Measurements from ENCODE around the gene MMP19.
A peak's percentile ranks its signal among the peaks of the same experiment; 100 is the strongest.
"Not testable (repeated sequence)": the region's sequence is repeated elsewhere in the genome, so short reads cannot be mapped to it uniquely, and the experiment has no call there.

MMP19 gene

GRCh38 chr12:55843431-55843830, 695 bp upstream of the MMP19 start:
- no peak for DNase-seq

DNA sequence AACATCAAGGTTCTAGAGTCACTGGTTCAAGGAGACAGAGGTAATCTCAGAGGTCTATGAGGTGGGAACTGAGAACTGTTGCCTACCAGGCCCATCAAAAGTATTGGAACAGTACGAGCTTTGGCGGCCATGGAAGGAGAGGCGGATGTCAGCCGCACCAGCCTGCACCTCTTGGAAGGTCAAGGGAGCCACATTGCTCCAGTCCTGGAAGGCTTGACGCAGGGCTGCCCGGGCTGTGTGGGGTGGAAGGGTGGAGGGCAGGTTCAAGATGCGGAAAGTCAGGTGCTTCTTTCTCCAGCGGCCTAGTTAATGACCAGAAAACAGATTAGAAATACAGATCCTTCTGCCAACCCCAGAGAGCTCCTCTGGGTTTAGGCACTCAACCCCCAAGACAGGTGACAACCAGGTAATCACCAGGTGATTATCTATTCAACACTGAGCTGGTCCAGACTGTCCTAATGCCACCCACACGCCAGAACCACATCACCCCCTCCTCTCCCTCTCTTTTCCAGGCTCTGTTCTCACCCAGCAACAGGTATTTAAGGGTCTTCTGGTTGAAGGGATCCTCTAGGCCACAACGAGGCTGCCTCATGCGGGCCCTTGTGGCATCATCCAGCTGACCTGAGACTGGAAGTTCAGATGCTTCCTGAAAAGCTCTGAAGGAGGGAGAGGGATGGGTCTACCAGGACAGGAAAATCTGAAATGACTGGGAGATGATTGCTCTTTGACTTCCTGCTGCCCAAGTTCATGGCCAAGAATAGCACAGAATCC, 2.0 kb downstream of the MMP19 start:
- DNase-seq = no peak

DNA sequence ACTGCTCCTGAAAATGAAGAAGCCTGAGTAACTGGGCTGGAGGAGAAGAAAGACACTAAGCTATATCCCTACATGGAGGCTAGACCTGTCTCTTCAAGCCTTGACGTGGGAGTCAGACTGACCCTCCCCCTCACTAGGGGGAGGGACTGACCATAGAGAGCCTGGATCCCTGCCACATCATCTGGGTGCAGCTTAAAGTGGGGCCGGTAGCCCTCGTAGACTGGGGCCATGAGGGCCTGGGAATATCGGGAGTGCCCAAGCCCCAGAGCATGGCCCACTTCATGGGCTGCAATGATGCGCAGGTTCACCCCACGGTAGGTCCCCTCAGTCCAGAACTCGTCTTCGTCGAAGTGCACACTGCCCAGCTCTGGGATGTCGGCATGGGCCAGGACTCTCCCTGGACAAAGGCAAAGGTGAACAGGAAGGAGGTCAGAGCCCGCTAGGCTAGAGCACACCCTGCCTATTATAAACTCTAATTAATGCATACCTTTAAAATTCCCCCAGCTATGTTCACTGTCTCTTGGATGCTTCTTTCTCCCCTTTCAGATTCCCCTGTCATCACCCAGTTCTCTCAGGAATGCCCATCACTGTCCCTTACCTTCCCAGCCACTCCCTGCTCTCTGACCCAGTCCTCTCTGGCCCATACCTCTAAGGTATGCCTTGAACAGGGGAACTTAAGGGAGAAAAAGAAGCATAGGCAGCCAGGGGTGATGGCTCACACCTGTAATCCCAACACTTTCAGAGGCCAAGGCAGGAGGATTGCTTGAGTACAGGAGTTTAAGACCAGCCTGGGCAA, 3.2 kb downstream of the MMP19 start:
- DNase-seq = no peak

DNA sequence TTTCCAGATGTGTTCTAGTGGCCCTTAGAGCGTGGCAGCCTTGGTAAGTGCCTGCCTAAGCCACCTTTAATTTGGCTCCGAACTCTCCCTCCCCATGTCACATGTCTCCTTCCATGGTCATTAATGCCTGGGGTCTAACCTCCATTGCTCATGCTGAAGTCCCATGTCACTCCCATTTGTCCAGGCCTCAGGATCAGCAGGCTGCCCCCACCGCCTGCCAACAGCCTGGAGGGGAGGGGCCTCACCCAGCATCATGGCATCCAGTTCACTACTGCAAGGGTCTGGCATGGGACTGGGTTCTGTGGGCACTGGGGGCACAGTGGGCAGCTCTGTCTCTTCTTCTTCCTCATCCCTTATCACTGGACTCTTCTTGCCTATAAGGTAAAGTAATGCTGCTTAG, 4.4 kb downstream of the MMP19 start:
- DNase-seq = no peak

DNA sequence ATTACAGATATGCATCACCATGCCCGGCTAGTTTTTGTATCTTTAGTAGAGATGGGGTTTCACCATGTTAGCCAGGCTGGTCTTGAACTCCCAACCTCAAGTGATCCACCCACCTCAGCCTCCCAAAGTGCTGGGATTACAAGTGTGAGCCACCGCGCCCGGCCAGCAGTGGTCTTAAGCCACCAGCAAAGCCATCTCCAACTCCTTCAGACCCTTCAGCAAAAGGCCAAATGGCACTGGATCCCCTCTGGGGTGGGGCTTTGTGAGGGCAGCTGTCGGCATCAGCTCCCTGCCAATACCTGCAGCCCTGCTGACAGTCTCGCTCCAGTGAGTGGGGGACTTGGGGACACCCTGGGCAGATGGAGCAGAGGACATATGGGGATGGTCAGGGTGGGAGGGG, 8.3 kb downstream of the MMP19 start:
- DNase-seq = not testable (repeated sequence)

GRCh38 chr12:55833056-55833455, 9.7 kb downstream of the MMP19 start:
- DNase-seq = no peak

DNA sequence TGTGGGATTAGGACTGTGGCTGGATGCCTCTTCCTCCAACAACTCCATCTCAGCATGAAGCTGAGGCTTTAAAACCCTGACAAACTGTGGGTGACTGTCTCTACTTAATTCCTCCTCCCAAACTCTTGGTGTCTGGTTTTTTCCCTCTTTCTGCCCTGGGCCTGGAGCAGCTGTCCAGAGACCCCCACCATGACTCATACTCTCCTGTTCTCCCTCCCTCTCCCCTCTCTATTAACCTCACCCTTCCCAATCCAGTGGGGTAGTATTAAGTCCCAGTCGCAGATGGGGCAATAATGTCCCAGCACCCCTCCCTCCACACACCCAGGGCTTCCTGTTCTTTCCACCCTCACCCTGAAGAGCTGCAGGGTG, 11.3 kb downstream of the MMP19 start:
- DNase-seq = no peak

- DNase-seq = peak; percentile 36
These were observed 11.9 kb downstream of the MMP19 start for GRCh38 chr12:55830601-55831446.

DNA sequence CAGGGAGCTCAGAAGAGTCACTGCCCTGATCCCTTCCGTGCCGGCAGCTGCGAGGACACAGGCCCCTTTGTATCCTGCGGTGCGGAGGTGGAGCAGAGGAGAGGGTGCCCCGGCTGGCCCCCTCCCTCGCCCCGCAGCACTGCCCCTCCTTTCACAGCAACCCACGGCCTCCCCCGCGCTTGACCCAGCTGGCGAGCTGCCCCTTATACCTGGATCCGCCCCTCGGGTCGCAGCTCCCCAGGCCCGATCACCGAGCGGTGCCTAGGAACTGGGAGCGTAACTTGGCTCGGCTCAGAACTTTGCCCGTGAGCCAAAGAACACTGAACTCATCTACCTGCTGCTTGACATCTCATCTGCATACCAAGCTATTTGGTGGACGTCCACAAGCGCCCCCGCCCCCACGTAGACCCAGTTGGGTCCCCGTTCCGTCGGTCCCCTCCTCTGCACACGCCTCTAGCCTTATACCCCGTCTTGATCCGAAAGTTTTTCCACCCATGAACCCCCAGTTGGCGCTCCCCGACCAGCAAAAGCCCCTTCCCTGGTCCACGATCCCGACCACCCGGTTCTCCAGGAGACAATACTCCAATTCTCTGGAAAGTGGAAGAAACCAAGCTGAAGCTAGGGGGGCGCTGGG, 12.7 kb downstream of the MMP19 start:
- no peak for DNase-seq

- DNase-seq = no peak
These were observed 14.4 kb downstream of the MMP19 start for GRCh38 chr12:55828357-55828756.

- DNase-seq = no peak
These were observed 14.9 kb downstream of the MMP19 start for GRCh38 chr12:55827806-55828205.

- DNase-seq = no peak
These were observed 18.0 kb downstream of the MMP19 start for GRCh38 chr12:55824726-55825125.

GRCh38 chr12:55823419-55823818, 19.3 kb downstream of the MMP19 start:
- no peak for DNase-seq

DNA sequence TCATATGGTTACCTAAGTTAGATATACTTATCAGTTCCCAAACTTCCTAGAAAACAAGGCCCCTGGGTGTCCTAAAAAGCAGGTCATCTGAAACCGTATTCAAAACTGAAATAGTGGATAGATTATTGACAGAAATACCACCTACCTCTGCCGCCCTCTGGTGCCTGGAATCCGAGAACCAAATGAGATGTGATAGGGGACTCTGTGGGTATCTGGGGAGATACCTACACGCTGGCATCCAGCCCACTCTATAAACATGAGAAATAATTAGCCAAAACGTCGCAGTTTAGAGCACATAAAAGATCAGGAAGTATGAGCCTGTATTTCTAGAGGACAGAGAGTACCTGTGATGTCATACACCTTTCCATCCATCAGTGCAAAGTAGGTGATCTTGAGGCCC, 20.5 kb downstream of the MMP19 start:
- DNase-seq = no peak

DNA sequence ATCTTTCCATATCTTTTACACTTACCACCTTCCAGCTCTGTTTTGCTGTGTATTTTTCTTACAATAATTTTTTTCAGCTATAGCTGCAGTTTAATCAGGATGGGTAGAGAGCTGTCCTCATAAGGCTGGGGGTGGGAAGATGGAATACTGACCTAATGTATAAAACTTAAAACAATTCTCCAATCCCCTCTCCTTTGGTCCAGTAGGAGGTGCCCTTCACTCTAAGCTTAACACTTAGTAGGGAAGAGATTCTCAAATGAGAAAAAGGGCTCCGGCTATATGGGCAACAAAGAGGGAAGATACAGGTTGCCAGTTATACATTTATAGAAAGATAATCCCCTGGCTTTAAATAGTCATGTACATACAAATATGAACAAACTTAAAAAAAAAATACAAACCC, 22.1 kb downstream of the MMP19 start:
- DNase-seq = no peak

- DNase-seq = no peak
These were observed 23.9 kb downstream of the MMP19 start for GRCh38 chr12:55818886-55819285.

DNA sequence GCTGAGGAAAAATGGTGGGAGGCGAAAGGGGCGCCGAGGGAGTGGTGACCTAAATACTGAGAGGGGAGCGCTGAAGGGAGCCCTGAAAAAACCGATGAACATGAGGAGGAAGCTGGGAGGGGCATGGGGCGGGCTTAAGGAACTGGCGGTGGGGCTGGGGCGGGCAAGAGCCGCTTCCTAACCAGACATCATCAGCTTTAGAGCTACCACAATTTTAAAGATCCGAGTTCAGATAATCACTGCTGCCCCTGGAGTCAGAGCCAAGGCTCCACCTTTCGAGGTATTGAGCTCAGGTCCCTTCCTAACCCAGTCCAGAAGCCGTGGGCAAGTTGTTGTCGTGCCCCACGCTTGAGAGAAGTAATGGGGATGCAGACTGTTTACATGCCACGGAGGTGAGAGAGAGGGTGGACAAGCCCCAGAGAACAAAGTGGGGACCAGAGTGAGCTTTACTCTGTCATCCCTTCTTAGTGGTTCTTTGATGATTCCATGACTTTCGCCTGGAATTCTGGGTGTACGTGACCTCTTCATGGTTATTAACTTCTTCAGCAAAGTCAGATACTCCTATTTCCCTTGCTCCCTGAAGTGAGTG, 24.5 kb downstream of the MMP19 start:
- no peak for DNase-seq

DNA sequence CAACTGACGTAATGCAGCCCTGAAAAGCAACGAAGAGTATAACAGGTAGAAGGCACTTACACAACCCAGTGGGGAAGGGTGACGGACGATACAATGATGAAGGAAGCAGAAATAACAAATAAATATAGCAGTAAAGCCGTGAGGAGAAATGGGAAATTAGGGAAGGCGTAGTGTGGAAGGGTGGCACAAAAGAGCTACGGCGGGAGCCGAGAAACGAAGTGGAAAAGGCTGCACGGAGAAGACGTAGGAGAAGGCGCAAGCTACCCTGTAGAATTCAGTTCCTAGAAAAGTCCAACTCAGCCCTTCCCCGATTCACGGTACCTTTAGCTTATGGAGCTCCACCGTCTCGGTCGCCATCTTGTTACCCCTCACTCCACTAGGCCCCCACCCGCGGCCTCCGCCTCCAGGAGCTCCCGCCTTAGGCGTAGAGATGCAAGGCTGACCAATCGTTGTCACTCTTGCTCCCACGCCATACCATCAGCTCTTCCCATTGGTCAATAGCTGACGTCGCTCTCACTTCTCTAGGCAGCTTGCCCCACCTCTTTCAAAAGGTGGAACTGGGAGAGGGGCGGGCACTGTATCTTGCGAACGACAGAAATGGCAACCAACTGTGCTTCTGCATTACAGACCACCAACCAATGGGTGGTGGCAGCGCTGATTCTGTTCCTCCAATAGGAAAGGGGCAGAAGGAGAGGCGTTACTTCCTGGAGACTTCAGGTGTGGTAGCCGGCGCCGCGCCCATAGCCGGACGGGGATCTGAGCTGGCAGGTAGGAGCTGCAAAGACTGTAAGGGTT, 25.2 kb downstream of the MMP19 start, which contains the start of the genes ORMDL2 and SARNP:
Gene ORMDL2 (plus strand): TSS at position 697 of the 795 bp plus-strand sequence. CDS start 959 bp downstream, outside the sequence.
Gene SARNP (minus strand): TSS at position 380 of the 795 bp plus-strand sequence. CDS start 23 bp downstream, at position 357.
- peak; percentile 98 for DNase-seq

- DNase-seq = no peak
These were observed 25.8 kb downstream of the MMP19 start for GRCh38 chr12:55816881-55817344.

DNA sequence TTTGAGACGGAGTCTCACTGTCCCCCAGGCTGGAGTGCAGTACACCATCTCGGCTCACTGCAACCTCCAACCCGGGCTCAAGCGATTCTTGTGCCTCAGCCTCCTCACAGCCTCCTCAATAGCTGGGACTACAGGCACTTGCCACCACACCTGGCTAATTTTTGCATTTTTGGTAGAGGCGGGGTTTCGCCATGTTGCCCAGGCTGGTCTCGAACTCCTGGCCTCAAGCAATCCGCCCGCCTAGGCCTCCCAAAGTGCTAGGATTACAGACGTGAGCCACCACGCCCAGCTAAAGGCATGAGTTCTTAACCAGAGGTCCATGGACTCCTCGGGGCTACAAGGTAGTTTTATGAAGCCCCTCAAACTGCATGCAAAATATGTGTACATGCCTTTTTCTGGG, 27.3 kb downstream of the MMP19 start:
- no peak for DNase-seq

DNA sequence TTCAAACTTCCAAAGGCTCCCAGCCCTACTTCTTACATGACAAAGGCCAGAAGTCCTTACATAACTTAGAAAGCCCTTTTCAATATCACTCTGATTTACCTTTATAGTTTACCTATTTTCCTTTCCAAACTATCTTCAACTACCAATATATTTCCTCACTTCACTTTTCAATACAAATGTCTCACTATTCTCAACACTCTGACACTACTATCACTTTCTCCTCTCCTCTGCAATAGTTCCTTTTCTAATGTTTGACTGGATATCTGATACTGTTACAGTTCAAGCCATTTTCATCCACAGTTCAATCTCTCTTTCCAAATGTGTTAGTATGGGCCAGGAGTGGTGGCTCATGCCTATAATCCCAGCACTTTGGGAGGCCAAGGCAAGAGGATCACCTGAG, 28.5 kb downstream of the MMP19 start:
- no peak for DNase-seq

All from NCI-H1092 (cell line).